Upper lobe of left lung (tissue), 6 donors: ENCODE results near the gene GNMT. TPM values are rescaled to one million over a fixed set of nuclear protein-coding genes. Genes with fewer than 3 reads are reported as not detected.
"Not testable (repeated sequence)": the region's sequence is repeated elsewhere in the genome, so short reads cannot be mapped to it uniquely, and the experiment has no call there.

Experiments used
- ATAC-seq, 2 donors: fragments of 200-7000 bp; cut with Tn5 transposase; one replicate each; pipeline ENCODE4 v1.9.1; 2022; ENCODE audit warnings: mild to moderate bottlenecking in 2 of 2, moderate library complexity in 2 of 2; ENCODE audit not compliant: low FRiP score in 2 of 2
- DNase-seq, 2 donors: peaks; one replicate each; pipeline ENCODE4 v3.0.0-alpha.2; 2019 to 2020
- H3K27ac ChIP-seq, 4 donors: fragments of 200-600 bp; sonication (generic); one replicate each; pipeline ENCODE4 v1.5.1; 2016 to 2019
- H3K27me3 ChIP-seq, 4 donors: fragments of 200-600 bp; sonication (generic); one replicate each; pipeline ENCODE4 v1.5.1; 2017 to 2019
- H3K36me3 ChIP-seq, 4 donors: fragments of 200-600 bp; sonication (generic); one replicate each; pipeline ENCODE4 v1.5.1; 2016 to 2019
- H3K4me1 ChIP-seq, 4 donors: fragments of 200-600 bp; sonication (generic); one replicate each; pipeline ENCODE4 v1.5.1; 2018 to 2019
- H3K4me3 ChIP-seq, 4 donors: fragments of 200-600 bp; sonication (generic); one replicate each; pipeline ENCODE4 v1.5.1; 2017 to 2019; ENCODE audit warnings: mild to moderate bottlenecking in 2 of 4, moderate library complexity in 1 of 4
- H3K9me3 ChIP-seq, 4 donors: fragments of 200-600 bp; sonication (generic); one replicate each; pipeline ENCODE4 v1.5.1; 2018 to 2019
- EP300 ChIP-seq, 4 donors: sonication (generic); formaldehyde crosslinking; IDR thresholded peaks; one replicate each; pipeline ENCODE4 v1.5.1; 2017; ENCODE audit warnings: antibody characterized with exemption in 4 of 4, control low read depth in 2 of 4
- POLR2A ChIP-seq, 4 donors: fragments of 450-650 bp; IDR thresholded peaks; one replicate each; pipeline ENCODE4 v1.5.1; 2016 to 2017; ENCODE audit warnings: antibody characterized with exemption in 4 of 4, mild to moderate bottlenecking in 2 of 4
- POLR2AphosphoS5 ChIP-seq, 2 donors: sonication (generic); formaldehyde crosslinking; IDR thresholded peaks; one replicate each; pipeline ENCODE4 v1.5.1; 2017; ENCODE audit warnings: antibody characterized with exemption in 2 of 2
- WGBS, 2 donors: methylation state at CpG; one replicate each; pipeline ENCODE4 v1.1.5; 2017 to 2018; 5-methylcytosine and 5-hydroxymethylcytosine counted together
- total RNA-seq, 6 donors: library from RNA; depleted of rRNA in 4 of 6; stranded (reverse); fragments of >200 nt in 4 of 6; gene quantifications; one replicate each; pipeline versions ENCODE4 v1.1.0 to v1.2.1, GENCODE V29; 2016 to 2021
- TF ChIP-seq, protein P1 (sequence below), 6 experiments: fragments of 450-650 bp in 4 of 6; fragments of 200-600 bp in 2 of 6; sonication (generic) in 2 of 6; IDR thresholded peaks; one replicate each; pipeline ENCODE4 v1.5.1; 2016 to 2019; ENCODE audit warnings: antibody characterized with exemption in 6 of 6
- donor health status: DM: no; HTN: no; CAD: no; lungs with moderate emphysema.
- donor health status: DM: no; HTN: yes; CAD: no; lungs with severe emphysema.

The GNMT gene
- total RNA-seq, 6 donors from 2014 or later, result 1.9 to 10.5 (median 8.5) TPM; not detected in 1

- no peak for ATAC-seq
- H3K36me3 ChIP-seq, result peaks cover 10 to 84% (median 65%) of the 10 kb centered on the region in 4 donors
- H3K9me3 ChIP-seq, result no peaks in the 10 kb centered on the region
- peaks cover 0 to 4% (median 1%) of the 10 kb centered on the region in 4 donors for H3K4me1 ChIP-seq
- no peak overlapping the region for H3K27ac ChIP-seq
- WGBS, 2 donors, result 85 to 86% methylated on average over 6 to 9 of the region's 9 CpGs
- H3K4me3 ChIP-seq, result no peak overlapping the region
- no peak for DNase-seq
- no peak for TF ChIP-seq EP300 (IDR thresholded peaks at IDR 0.05)
- no peak for TF ChIP-seq POLR2AphosphoS5 (IDR thresholded peaks at IDR 0.05)
- TF ChIP-seq POLR2A (IDR thresholded peaks at IDR 0.05), result no peak
- TF ChIP-seq, protein P1, sequence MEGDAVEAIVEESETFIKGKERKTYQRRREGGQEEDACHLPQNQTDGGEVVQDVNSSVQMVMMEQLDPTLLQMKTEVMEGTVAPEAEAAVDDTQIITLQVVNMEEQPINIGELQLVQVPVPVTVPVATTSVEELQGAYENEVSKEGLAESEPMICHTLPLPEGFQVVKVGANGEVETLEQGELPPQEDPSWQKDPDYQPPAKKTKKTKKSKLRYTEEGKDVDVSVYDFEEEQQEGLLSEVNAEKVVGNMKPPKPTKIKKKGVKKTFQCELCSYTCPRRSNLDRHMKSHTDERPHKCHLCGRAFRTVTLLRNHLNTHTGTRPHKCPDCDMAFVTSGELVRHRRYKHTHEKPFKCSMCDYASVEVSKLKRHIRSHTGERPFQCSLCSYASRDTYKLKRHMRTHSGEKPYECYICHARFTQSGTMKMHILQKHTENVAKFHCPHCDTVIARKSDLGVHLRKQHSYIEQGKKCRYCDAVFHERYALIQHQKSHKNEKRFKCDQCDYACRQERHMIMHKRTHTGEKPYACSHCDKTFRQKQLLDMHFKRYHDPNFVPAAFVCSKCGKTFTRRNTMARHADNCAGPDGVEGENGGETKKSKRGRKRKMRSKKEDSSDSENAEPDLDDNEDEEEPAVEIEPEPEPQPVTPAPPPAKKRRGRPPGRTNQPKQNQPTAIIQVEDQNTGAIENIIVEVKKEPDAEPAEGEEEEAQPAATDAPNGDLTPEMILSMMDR (IDR thresholded peaks at IDR 0.05), result no peak
- no peaks in the 10 kb centered on the region for H3K27me3 ChIP-seq
These were observed 21.4 kb upstream of the GNMT start for GRCh38 chr6:42938987-42939809.

DNA sequence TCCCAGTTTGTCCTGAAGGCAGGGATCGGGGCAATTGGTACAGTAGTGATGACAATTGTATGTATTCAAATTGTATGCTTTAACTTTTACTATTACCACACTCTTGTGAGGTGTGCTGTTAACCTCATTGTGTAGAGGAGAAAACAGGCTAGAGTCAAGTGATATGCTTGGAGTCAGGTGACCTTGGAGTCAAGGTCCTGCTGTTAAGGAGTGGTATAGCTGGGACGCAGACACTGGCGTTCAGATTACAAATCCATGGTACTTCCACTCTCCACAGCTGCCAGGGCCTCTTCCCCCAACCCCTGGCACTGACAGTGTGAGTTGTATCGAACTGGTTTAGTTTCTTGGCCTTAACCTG is 20.8 kb upstream of the GNMT start:
- no peak overlapping the region for H3K4me3 ChIP-seq

GRCh38 chr6:42940493-42941045 is 20.0 kb upstream of the GNMT start:
- H3K27me3 ChIP-seq, result no peaks in the 10 kb centered on the region
- H3K27ac ChIP-seq, result no peak overlapping the region
- peaks cover 0 to 4% (median 0%) of the 10 kb centered on the region in 4 donors for H3K4me1 ChIP-seq
- H3K4me3 ChIP-seq, result no peak overlapping the region
- H3K36me3 ChIP-seq, result peaks cover 10 to 71% (median 54%) of the 10 kb centered on the region in 4 donors
- peak in 1 of 2 donors; percentile 21 for ATAC-seq
- H3K9me3 ChIP-seq, result no peaks in the 10 kb centered on the region
- TF ChIP-seq POLR2AphosphoS5 (IDR thresholded peaks at IDR 0.05) (no peak), EP300 (IDR thresholded peaks at IDR 0.05) (no peak), POLR2A (IDR thresholded peaks at IDR 0.05) (no peak)
- TF ChIP-seq, protein P1 (IDR thresholded peaks at IDR 0.05), result no peak
- DNase-seq, result no peak
- 90 to 95% methylated on average over 4 to 6 of the region's 6 CpGs for WGBS, 2 donors

More for the DNA sequence above, 20.8 kb upstream of the GNMT start:
- Histone ChIP-seq H3K9me3 (no peaks in the 10 kb centered on the region), H3K4me1 (peaks cover 0 to 4% (median 0%) of the 10 kb centered on the region in 4 donors), H3K27me3 (no peaks in the 10 kb centered on the region), H3K36me3 (peaks cover 10 to 79% (median 59%) of the 10 kb centered on the region in 4 donors), H3K27ac (no peak overlapping the region)
- 85 to 90% methylated on average over 4 of the region's 4 CpGs for WGBS, 2 donors
- DNase-seq (no peak), ATAC-seq (no peak)
- no peak for TF ChIP-seq POLR2AphosphoS5 (IDR thresholded peaks at IDR 0.05)
- no peak for TF ChIP-seq EP300 (IDR thresholded peaks at IDR 0.05)
- TF ChIP-seq, protein P1 (IDR thresholded peaks at IDR 0.05), result no peak
- TF ChIP-seq POLR2A (IDR thresholded peaks at IDR 0.05), result no peak

GRCh38 chr6:42941356-42941755 is 19.2 kb upstream of the GNMT start:
- ATAC-seq, result not testable (repeated sequence)
- peaks cover 3 to 63% (median 46%) of the 10 kb centered on the region in 4 donors for H3K36me3 ChIP-seq
- 98 to 99% methylated on average over 5 of the region's 5 CpGs for WGBS, 2 donors

GRCh38 chr6:42942444-42942843 is 18.1 kb upstream of the GNMT start:
- DNase-seq (no peak), ATAC-seq (no peak)
- H3K27ac ChIP-seq, result no peak overlapping the region
- no peaks in the 10 kb centered on the region for H3K27me3 ChIP-seq
- peaks cover 0 to 52% (median 40%) of the 10 kb centered on the region in 4 donors for H3K36me3 ChIP-seq
- H3K9me3 ChIP-seq, result no peaks in the 10 kb centered on the region
- H3K4me3 ChIP-seq, result no peak overlapping the region
- peaks cover 0 to 4% (median 0%) of the 10 kb centered on the region in 4 donors for H3K4me1 ChIP-seq
- WGBS, 2 donors, result 79 to 88% methylated on average over 7 of the region's 7 CpGs
- TF ChIP-seq POLR2AphosphoS5 (IDR thresholded peaks at IDR 0.05) (no peak), POLR2A (IDR thresholded peaks at IDR 0.05) (no peak), EP300 (IDR thresholded peaks at IDR 0.05) (no peak)
- TF ChIP-seq, protein P1 (IDR thresholded peaks at IDR 0.05), result no peak

More at GRCh38 chr6:42941356-42941755, 19.2 kb upstream of the GNMT start:
- not testable (repeated sequence) for H3K9me3 ChIP-seq, H3K27ac ChIP-seq, DNase-seq, H3K4me3 ChIP-seq, H3K4me1 ChIP-seq, H3K27me3 ChIP-seq
